HCT116 (cell line): ENCODE measurements around the gene TLK1. TPM values are rescaled to one million over a fixed set of nuclear protein-coding genes. Genes with fewer than 3 reads are reported as not detected.

Source experiments
- ATAC-seq: fragments of 200-7000 bp; cut with Tn5 transposase; 2 replicates; pipeline ENCODE4 v1.9.1; 2020; ENCODE audit warnings: mild to moderate bottlenecking, moderate library complexity
- BruUV-seq: library from RNA; stranded (reverse); fragments of 400-500 nt; replicated peaks from 2 replicates; lab custom pipeline; 2021; lab: Mats Ljungman, UMichigan
- CTCF ChIA-PET: fragments of 300-600 bp; sonication (Branson Sonifier 250); formaldehyde crosslinking; loops from one replicate; lab custom pipeline; 2021; ENCODE audit warnings: antibody characterized with exemption; lab: Charles Lee
- POLR2A ChIA-PET: fragments of 300-600, 350-600 bp; sonication (Branson Sonifier 250); formaldehyde crosslinking; loops from one replicate; lab custom pipeline; 2021; ENCODE audit warnings: antibody characterized with exemption; lab: Charles Lee
- RAD21 ChIA-PET, 2 experiments: fragments of 300-600 bp; sonication (Branson Sonifier 250); formaldehyde crosslinking; loops; one replicate each; lab custom pipeline; 2023; ENCODE audit warnings: low total read pairs in 2 of 2; ENCODE audit not compliant: uncharacterized antibody in 2 of 2, unreplicated experiment in 2 of 2, low non-redundant PET in 1 of 2; lab: Charles Lee
- DNase-seq: peaks from one replicate; pipeline ENCODE4 v3.0.0-alpha.2; 2010; ENCODE audit warnings: low read depth, low spot score
- H2AFZ ChIP-seq: fragments of 200-600 bp; shearing (Covaris generic), sonication (generic); 2 replicates; pipeline ENCODE4 v1.6.1; 2017; ENCODE audit warnings: low read depth, mixed run types, mixed read lengths, antibody characterized with exemption, low read length; ENCODE audit not compliant: poor library complexity, severe bottlenecking
- H3K27ac ChIP-seq: 2 replicates; pipeline ENCODE4 v1.5.1; 2012; ENCODE audit warnings: low read depth, low read length
- H3K27me3 ChIP-seq: fragments of 200-600 bp; sonication (generic); 2 replicates; pipeline ENCODE4 v1.6.1; 2016; ENCODE audit warnings: mixed run types, low read length, mixed read lengths; ENCODE audit not compliant: insufficient read depth
- H3K36me3 ChIP-seq, 2 experiments: fragments of 200-500 bp in 1 of 2; fragments of 200-600 bp in 1 of 2; sonication (Bioruptor generic) in 1 of 2; sonication (generic) in 1 of 2; 2 replicates each; pipeline versions ENCODE4 v1.5.1 to v1.6.1; 2014 to 2016; ENCODE audit warnings: low read length in 2 of 2, inconsistent platforms in 1 of 2, mixed read lengths in 1 of 2, mixed run types in 1 of 2; ENCODE audit not compliant: insufficient read depth in 2 of 2, control insufficient read depth in 1 of 2
- H3K4me1 ChIP-seq, 2 experiments: fragments of 200-600 bp in 1 of 2; sonication (generic) in 1 of 2; 2 replicates each; pipeline versions ENCODE4 v1.5.1 to v1.6.1; 2012 to 2017; ENCODE audit warnings: low read length in 2 of 2, inconsistent platforms in 1 of 2, mild to moderate bottlenecking in 1 of 2, mixed read lengths in 1 of 2, mixed run types in 1 of 2, moderate library complexity in 1 of 2; ENCODE audit not compliant: insufficient read depth in 2 of 2, control insufficient read depth in 1 of 2
- H3K4me2 ChIP-seq: fragments of 200-600 bp; sonication (generic); 2 replicates; pipeline ENCODE4 v1.6.1; 2017; ENCODE audit warnings: mixed run types, low read length, mixed read lengths
- H3K4me3 ChIP-seq, 2 experiments: fragments of 200-600 bp in 1 of 2; sonication (generic) in 1 of 2; replicated peaks in 1 of 2; 2 replicates each; pipeline ENCODE4 v1.5.1; 2011 to 2016; ENCODE audit warnings: low read length in 2 of 2, control low read depth in 1 of 2, low read depth in 1 of 2, mild to moderate bottlenecking in 1 of 2, mixed read lengths in 1 of 2, mixed run types in 1 of 2
- H3K79me2 ChIP-seq: fragments of 200-600 bp; sonication (generic); 2 replicates; pipeline ENCODE4 v1.6.1; 2017; ENCODE audit warnings: mild to moderate bottlenecking, mixed run types, low read length, moderate library complexity, mixed read lengths; ENCODE audit not compliant: insufficient read depth
- H3K9ac ChIP-seq: fragments of 200-600 bp; sonication (generic); 2 replicates; pipeline ENCODE4 v1.6.1; 2016; ENCODE audit warnings: low read length, mixed read lengths
- H3K9me2 ChIP-seq: fragments of 200-600 bp; sonication (generic), shearing (Covaris generic); 2 replicates; pipeline ENCODE4 v1.6.1; 2017; ENCODE audit warnings: mixed run types, mild to moderate bottlenecking, moderate library complexity; ENCODE audit not compliant: insufficient read depth
- H3K9me3 ChIP-seq, 2 experiments: fragments of 200-500 bp in 1 of 2; fragments of 200-600 bp in 1 of 2; sonication (Bioruptor generic) in 1 of 2; sonication (generic) in 1 of 2; 2 replicates each; pipeline ENCODE4 v1.6.1; 2014 to 2017; ENCODE audit warnings: low read length in 2 of 2, mixed read lengths in 2 of 2, inconsistent platforms in 1 of 2, low read depth in 1 of 2, mild to moderate bottlenecking in 1 of 2, mixed run types in 1 of 2, moderate library complexity in 1 of 2; ENCODE audit not compliant: control insufficient read depth in 1 of 2, insufficient read depth in 1 of 2
- H4K20me1 ChIP-seq: fragments of 200-600 bp; sonication (generic), shearing (Covaris generic); 2 replicates; pipeline ENCODE4 v1.6.1; 2017; ENCODE audit warnings: mixed run types, mild to moderate bottlenecking, moderate library complexity; ENCODE audit not compliant: insufficient read depth
- EGR1 ChIP-seq: IDR thresholded peaks from 2 replicates; pipeline ENCODE4 v1.6.1; 2012; ENCODE audit warnings: low read depth
- ELF1 ChIP-seq: IDR thresholded peaks from 2 replicates; pipeline ENCODE4 v1.6.1; 2012; ENCODE audit warnings: low read depth, borderline replicate concordance
- EZH2 ChIP-seq: fragments of 200-600 bp; sonication (generic); IDR thresholded peaks from 2 replicates; pipeline ENCODE4 v1.6.1; 2017; ENCODE audit warnings: antibody characterized with exemption, mixed run types
- MAX ChIP-seq: IDR thresholded peaks from 2 replicates; pipeline ENCODE4 v1.6.1; 2012
- POLR2AphosphoS5 ChIP-seq: IDR thresholded peaks from 2 replicates; pipeline ENCODE4 v1.6.1; 2011; ENCODE audit warnings: mild to moderate bottlenecking, low read depth, low read length, moderate library complexity
- RAD21 ChIP-seq: IDR thresholded peaks from 2 replicates; pipeline ENCODE4 v1.6.1; 2012; ENCODE audit warnings: low read depth, mild to moderate bottlenecking
- SIN3A ChIP-seq: IDR thresholded peaks from 2 replicates; pipeline ENCODE4 v1.6.1; 2012; ENCODE audit warnings: low read depth
- TCF7L2 ChIP-seq: IDR thresholded peaks from 2 replicates; pipeline ENCODE4 v1.7.0; 2011; ENCODE audit warnings: borderline replicate concordance, inconsistent platforms; ENCODE audit not compliant: insufficient read depth, insufficient read length; ENCODE audit errors: extremely low read depth
- YY1 ChIP-seq: IDR thresholded peaks from 2 replicates; pipeline ENCODE4 v1.6.1; 2011; ENCODE audit warnings: low read length, low read depth, moderate library complexity, mild to moderate bottlenecking; ENCODE audit not compliant: insufficient replicate concordance; ENCODE audit errors: extremely low read depth
- intact Hi-C: fragments of 100-400 bp; cut with micrococcal nuclease; formaldehyde crosslinking; loops from 2 replicates; pipeline ENCODE4 v1.10.0; 2022
- total RNA-seq: library from RNA; stranded (reverse); gene quantifications from one replicate; pipeline ENCODE4 v1.2.1, GENCODE V29; 2021; ENCODE audit not compliant: unreplicated experiment
- TF ChIP-seq, protein P1 (sequence below), 3 experiments: fragments of 200-600 bp in 1 of 3; sonication (generic) in 1 of 3; IDR thresholded peaks in 2 of 3; conservative IDR thresholded peaks in 1 of 3; 2 replicates each; pipeline ENCODE4 v1.5.1; 2012 to 2017; ENCODE audit warnings: low read depth in 2 of 3, low read length in 2 of 3, antibody characterized with exemption in 1 of 3, borderline replicate concordance in 1 of 3, control low read depth in 1 of 3, mild to moderate bottlenecking in 1 of 3, mixed read lengths in 1 of 3, mixed run types in 1 of 3, moderate library complexity in 1 of 3; ENCODE audit not compliant: insufficient read depth in 1 of 3

The TLK1 gene
- total RNA-seq, 1 experiment from 2014 or later: 57.7 TPM

GRCh38 chr2:171160956-171161740 lies 455 bp upstream of the TLK1 start:
- Histone ChIP-seq H2AFZ (peak overlapping the region; percentile 99), H3K4me1 (peaks cover 4 to 19% of the 10 kb centered on the region in 2 experiments; a peak in 3 of 4 replicates), H3K27me3 (no peaks in the 10 kb centered on the region), H4K20me1 (peaks cover 4% of the 10 kb centered on the region; the same call in 1 of the 2 replicates), H3K9me3 (no peaks in the 10 kb centered on the region), H3K4me2 (peak overlapping the region; percentile 97), H3K79me2 (peaks cover 38% of the 10 kb centered on the region), H3K9me2 (no peaks in the 10 kb centered on the region), H3K4me3 (peak overlapping the region; percentile 87 to 94), H3K27ac (peak overlapping the region; percentile 94), H3K36me3 (no peaks in the 10 kb centered on the region), H3K9ac (peak overlapping the region; percentile 89)
- no TSS peak for BruUV-seq
- POLR2A ChIA-PET: no interaction called here
- RAD21 ChIA-PET: no interaction called here
- DNase-seq: peak; percentile 18
- CTCF ChIA-PET: interaction anchor here (1.3 kb wide), 1 partner anchor 189 kb away, joined by 3 read pairs; no protein-coding TSS in a partner anchor
- peak; percentile 66 for ATAC-seq
- intact Hi-C loops: loop anchor here (2.0 kb wide), 1 partner anchor 188 kb away; no protein-coding TSS in a partner anchor
- TF ChIP-seq POLR2AphosphoS5: peak; percentile 41; the same call in 1 of the 2 replicates
- TF ChIP-seq EZH2: no peak
- peak; percentile 17; the same call in 1 of the 2 replicates for TF ChIP-seq RAD21
- peak; percentile 34; the same call in 1 of the 2 replicates for TF ChIP-seq SIN3A

- peaks cover 54% of the 10 kb centered on the region for H3K79me2 ChIP-seq
- no TSS peak for BruUV-seq
- intact Hi-C loops: loop anchor here (2.0 kb wide), 2 partner anchors 187 to 257 kb away; no protein-coding TSS in a partner anchor
Measured at GRCh38 chr2:171159372-171160118, 1.1 kb downstream of the TLK1 start.

More at GRCh38 chr2:171159372-171160118, 1.1 kb downstream of the TLK1 start:
- Histone ChIP-seq H3K9me3 (no peaks in the 10 kb centered on the region), H3K9me2 (no peaks in the 10 kb centered on the region), H3K4me2 (peak overlapping the region; percentile 90), H3K4me3 (peak overlapping the region; percentile 87 to 94), H3K4me1 (peaks cover 4 to 19% of the 10 kb centered on the region in 2 experiments; a peak in 3 of 4 replicates), H2AFZ (no peak overlapping the region), H3K27me3 (no peaks in the 10 kb centered on the region), H4K20me1 (peaks cover 4% of the 10 kb centered on the region; the same call in 1 of the 2 replicates), H3K27ac (peak overlapping the region; percentile 94), H3K9ac (peak overlapping the region; percentile 89), H3K36me3 (no peaks in the 10 kb centered on the region)
- ChIA-PET CTCF (interaction anchor here (0.7 to 1.5 kb wide), 2 partner anchors 231 to 257 kb away, joined by 3 to 6 read pairs; partner anchors contain the start of gene GORASP2), RAD21 (interaction anchor here in 1 of 2 experiments (0.7 kb wide), 1 partner anchor 274 kb away, joined by 7 read pairs; the partner anchor contains the start of genes DCAF17 and METTL8), POLR2A (interaction anchor here (0.7 to 1.2 kb wide), 3 partner anchors 9 to 69 kb away, joined by 3 to 4 read pairs (median 4); no protein-coding TSS in a partner anchor)
- TF ChIP-seq RAD21: peak; percentile 64
- no peak for TF ChIP-seq MAX
- TF ChIP-seq EGR1: 0 out of 2 replicates have a peak, but pooled peaks have one; percentile 15
- TF ChIP-seq TCF7L2: peak; percentile 16
- peak; percentile 21 for TF ChIP-seq YY1
- TF ChIP-seq, protein P1, sequence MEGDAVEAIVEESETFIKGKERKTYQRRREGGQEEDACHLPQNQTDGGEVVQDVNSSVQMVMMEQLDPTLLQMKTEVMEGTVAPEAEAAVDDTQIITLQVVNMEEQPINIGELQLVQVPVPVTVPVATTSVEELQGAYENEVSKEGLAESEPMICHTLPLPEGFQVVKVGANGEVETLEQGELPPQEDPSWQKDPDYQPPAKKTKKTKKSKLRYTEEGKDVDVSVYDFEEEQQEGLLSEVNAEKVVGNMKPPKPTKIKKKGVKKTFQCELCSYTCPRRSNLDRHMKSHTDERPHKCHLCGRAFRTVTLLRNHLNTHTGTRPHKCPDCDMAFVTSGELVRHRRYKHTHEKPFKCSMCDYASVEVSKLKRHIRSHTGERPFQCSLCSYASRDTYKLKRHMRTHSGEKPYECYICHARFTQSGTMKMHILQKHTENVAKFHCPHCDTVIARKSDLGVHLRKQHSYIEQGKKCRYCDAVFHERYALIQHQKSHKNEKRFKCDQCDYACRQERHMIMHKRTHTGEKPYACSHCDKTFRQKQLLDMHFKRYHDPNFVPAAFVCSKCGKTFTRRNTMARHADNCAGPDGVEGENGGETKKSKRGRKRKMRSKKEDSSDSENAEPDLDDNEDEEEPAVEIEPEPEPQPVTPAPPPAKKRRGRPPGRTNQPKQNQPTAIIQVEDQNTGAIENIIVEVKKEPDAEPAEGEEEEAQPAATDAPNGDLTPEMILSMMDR (IDR thresholded peaks at IDR 0.05 in 2 of 3, conservative IDR thresholded peaks at IDR 0.05 in 1 of 3; ENCODE audit: borderline replicate concordance in 1 of 3, insufficient read depth in 1 of 3, low read depth in 2 of 3, low read length in 2 of 3): peak; percentile 25 to 51 (median 42); a peak in 5 of 6 replicates
- TF ChIP-seq ELF1: no peak
- DNase-seq (peak; percentile 12), ATAC-seq (peak; percentile 39)
